Transverse colon (tissue), 4 donors: ENCODE data around the gene RPS23. TPM values are rescaled to one million over a fixed set of nuclear protein-coding genes. Genes with fewer than 3 reads are reported as not detected.
"Not testable (repeated sequence)": the region's sequence is repeated elsewhere in the genome, so short reads cannot be mapped to it uniquely, and the experiment has no call there.

Experiments used
- DNase-seq: peaks from one replicate; pipeline ENCODE4 v3.0.0-alpha.2; 2019
- H3K27ac ChIP-seq, 4 donors: fragments of 200-600 bp; sonication (generic); 2 replicates each; pipeline ENCODE4 v1.5.1; 2016 to 2018; ENCODE audit warnings: inconsistent platforms in 4 of 4
- H3K27me3 ChIP-seq: fragments of 200-600 bp; sonication (generic); 2 replicates; pipeline ENCODE4 v1.5.1; 2017; ENCODE audit warnings: inconsistent platforms
- H3K36me3 ChIP-seq, 4 donors: fragments of 200-600 bp; sonication (generic); 2 replicates each; pipeline ENCODE4 v1.5.1; 2017 to 2019; ENCODE audit warnings: inconsistent platforms in 4 of 4
- H3K4me1 ChIP-seq, 4 donors: fragments of 200-600 bp; sonication (generic); 2 replicates each; pipeline ENCODE4 v1.5.1; 2017 to 2020; ENCODE audit warnings: inconsistent platforms in 4 of 4
- H3K4me3 ChIP-seq, 4 donors: fragments of 200-600 bp; sonication (generic); 1 replicate in 1 of 4; 2 replicates in 3 of 4; pipeline versions ENCODE4 v1.5.1 to v1.6.1; 2017 to 2019; ENCODE audit warnings: inconsistent platforms in 4 of 4
- H3K9me3 ChIP-seq, 2 donors: fragments of 200-600 bp; sonication (generic); 2 replicates each; pipeline ENCODE4 v1.5.1; 2017 to 2019; ENCODE audit warnings: inconsistent platforms in 2 of 2
- EP300 ChIP-seq: sonication (generic); formaldehyde crosslinking; IDR thresholded peaks from one replicate; pipeline ENCODE4 v1.6.1; 2017; ENCODE audit warnings: antibody characterized with exemption, low read depth
- POLR2A ChIP-seq: fragments of 450-650 bp; IDR thresholded peaks from one replicate; pipeline ENCODE4 v1.6.1; 2016; ENCODE audit warnings: antibody characterized with exemption, mild to moderate bottlenecking, moderate library complexity
- POLR2AphosphoS5 ChIP-seq, 3 donors: sonication (generic); formaldehyde crosslinking; IDR thresholded peaks; one replicate each; pipeline ENCODE4 v1.6.1; 2016; ENCODE audit warnings: antibody characterized with exemption in 3 of 3
- WGBS, 2 donors: methylation state at CpG; one replicate each; pipeline ENCODE4 v1.1.5; 2018; ENCODE audit warnings: low coverage in 1 of 2; 5-methylcytosine and 5-hydroxymethylcytosine counted together
- in situ Hi-C, 4 donors: fragments of 200-750 bp; cut with MboI; loops; one replicate each; pipeline versions ENCODE4 v1.15.0 to v1.15.1; 2017; ENCODE audit warnings: low sequenced_read_pairs in 3 of 4, low pct_ligation_motif_present in 1 of 4, low pct_unique_long_range_greater_than_20kb in 1 of 4
- intact Hi-C: fragments of 100-400 bp; cut with DNase I; formaldehyde crosslinking; loops from one replicate; pipeline ENCODE4 v1.15.1; 2023; ENCODE audit warnings: low total_unique reads
- total RNA-seq, 4 donors: library from RNA; depleted of rRNA; stranded (reverse); fragments of >200 nt; gene quantifications; one replicate each; pipeline ENCODE4 v1.1.0, GENCODE V29; 2016
- TF ChIP-seq, protein P1 (sequence below), 5 experiments: fragments of 200-600 bp in 3 of 5; fragments of 450-650 bp in 2 of 5; sonication (generic) in 3 of 5; IDR thresholded peaks; 1 replicate in 2 of 5; 2 replicates in 3 of 5; pipeline ENCODE4 v1.5.1; 2016 to 2017; ENCODE audit warnings: antibody characterized with exemption in 5 of 5, inconsistent platforms in 3 of 5, mild to moderate bottlenecking in 2 of 5, moderate library complexity in 1 of 5

The RPS23 gene
- total RNA-seq, 4 donors from 2014 or later, result 482 to 1,766 (median 1,102) TPM

DNA sequence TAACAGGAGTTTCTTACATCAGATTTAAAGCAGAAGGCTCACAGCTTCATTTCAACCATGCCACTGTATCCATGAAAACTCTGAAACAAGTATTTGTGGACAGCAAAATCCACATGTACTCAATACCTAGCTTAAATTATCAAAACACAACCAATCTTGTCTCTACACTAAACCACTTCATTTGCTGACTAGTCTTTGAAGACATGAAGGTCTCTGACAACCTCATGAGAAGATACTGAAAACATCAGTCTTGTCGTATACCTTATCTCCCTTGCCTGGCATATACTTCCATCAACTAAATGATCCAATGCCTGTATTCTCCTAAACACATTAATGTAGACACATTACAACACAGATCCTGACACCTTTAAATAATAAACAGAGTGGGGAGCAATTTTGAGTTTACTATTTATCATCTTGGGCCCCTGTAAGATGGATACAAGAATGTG, 2.9 kb downstream of the RPS23 start:
- Histone ChIP-seq H3K36me3 (peaks cover 0 to 22% (median 10%) of the 10 kb centered on the region in 4 donors), H3K4me1 (peaks cover 0 to 24% (median 9%) of the 10 kb centered on the region in 4 donors), H3K27me3 (no peaks in the 10 kb centered on the region), H3K9me3 (no peaks in the 10 kb centered on the region), H3K4me3 (no peak overlapping the region), H3K27ac (no peak overlapping the region)
- no peak for DNase-seq
- in situ Hi-C loops, result no loop called here
- intact Hi-C loops, result no loop called here
- WGBS, 2 donors, result 88% methylated on average over 1 of the region's 1 CpG; no CpG with 5 or more reads in 1 of the 2 donors
- TF ChIP-seq, protein P1, sequence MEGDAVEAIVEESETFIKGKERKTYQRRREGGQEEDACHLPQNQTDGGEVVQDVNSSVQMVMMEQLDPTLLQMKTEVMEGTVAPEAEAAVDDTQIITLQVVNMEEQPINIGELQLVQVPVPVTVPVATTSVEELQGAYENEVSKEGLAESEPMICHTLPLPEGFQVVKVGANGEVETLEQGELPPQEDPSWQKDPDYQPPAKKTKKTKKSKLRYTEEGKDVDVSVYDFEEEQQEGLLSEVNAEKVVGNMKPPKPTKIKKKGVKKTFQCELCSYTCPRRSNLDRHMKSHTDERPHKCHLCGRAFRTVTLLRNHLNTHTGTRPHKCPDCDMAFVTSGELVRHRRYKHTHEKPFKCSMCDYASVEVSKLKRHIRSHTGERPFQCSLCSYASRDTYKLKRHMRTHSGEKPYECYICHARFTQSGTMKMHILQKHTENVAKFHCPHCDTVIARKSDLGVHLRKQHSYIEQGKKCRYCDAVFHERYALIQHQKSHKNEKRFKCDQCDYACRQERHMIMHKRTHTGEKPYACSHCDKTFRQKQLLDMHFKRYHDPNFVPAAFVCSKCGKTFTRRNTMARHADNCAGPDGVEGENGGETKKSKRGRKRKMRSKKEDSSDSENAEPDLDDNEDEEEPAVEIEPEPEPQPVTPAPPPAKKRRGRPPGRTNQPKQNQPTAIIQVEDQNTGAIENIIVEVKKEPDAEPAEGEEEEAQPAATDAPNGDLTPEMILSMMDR (IDR thresholded peaks at IDR 0.05), result no peak
- TF ChIP-seq POLR2AphosphoS5 (IDR thresholded peaks at IDR 0.05), result no peak
- TF ChIP-seq POLR2A, result no peak
- no peak for TF ChIP-seq EP300

DNA sequence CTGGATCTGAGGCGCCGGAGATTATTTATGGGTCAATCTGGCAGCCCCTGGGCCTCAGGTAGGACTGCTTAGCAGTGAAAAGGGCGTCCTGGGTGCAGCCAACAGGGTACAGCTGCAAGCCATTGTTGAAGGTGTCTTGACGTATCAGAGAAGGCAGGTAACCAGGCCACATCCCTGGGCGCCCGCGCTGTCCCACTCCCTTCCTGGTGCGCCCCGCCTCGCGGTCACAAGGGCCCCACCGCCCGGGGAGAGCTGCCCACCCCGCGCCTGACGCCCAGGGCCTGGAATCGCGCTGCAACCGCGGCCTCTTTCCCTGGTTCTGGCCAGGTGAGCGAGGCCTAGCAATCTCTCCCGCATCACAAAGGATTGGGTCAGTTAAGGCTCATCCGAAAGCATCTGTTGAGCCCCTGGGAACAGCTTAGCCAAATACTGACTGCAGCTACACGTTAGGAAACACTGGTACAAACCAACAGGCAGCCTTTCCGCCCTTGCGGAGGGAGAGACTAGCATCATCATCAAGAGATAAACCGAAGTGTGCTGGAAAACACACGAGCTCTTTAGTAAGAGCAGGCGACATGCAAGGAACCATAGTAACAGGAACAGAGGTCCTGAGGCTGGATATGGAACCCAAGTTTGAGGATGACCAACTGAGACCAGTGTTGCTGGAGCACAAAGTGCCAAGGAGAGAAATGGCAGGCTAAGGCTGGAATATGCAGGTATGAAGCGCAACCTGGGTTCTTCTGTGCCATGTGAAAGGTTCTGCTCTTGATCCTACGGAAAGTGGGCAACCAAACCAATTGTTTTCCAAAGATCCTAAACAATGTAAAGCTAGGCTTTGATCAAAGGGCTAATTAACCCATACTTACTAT, 3.6 kb downstream of the RPS23 start:
- intact Hi-C loops, result no loop called here
- 89 to 96% methylated on average over 3 to 31 of the region's 31 CpGs for WGBS, 2 donors
- Histone ChIP-seq H3K9me3 (no peaks in the 10 kb centered on the region), H3K4me3 (no peak overlapping the region), H3K27me3 (no peaks in the 10 kb centered on the region), H3K36me3 (peaks cover 0 to 22% (median 10%) of the 10 kb centered on the region in 4 donors), H3K4me1 (peaks cover 0 to 21% (median 9%) of the 10 kb centered on the region in 4 donors), H3K27ac (no peak overlapping the region)
- TF ChIP-seq EP300 (no peak), POLR2AphosphoS5 (IDR thresholded peaks at IDR 0.05) (no peak), POLR2A (no peak)
- TF ChIP-seq, protein P1 (IDR thresholded peaks at IDR 0.05), result no peak
- in situ Hi-C loops, result no loop called here
- no peak for DNase-seq

DNA sequence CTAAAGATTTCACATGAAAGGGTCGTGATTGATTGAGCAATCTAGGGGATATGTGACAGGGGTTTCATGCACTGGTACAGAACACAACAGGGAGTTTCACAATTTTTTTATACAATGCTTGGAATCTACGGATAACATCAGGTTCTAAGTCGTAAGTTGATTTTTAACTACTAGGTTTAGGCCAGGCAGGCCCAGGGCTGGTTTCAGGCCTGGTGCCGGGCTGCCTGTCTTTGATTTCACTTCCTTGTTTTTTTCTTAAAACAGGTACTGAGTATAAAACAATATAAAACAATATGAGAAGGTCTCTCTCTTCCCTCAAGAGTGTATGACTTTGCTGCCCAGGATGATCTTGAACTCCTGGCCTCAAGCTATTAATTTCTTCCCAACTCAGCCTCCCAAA, 4.7 kb downstream of the RPS23 start:
- WGBS, 2 donors, result 80 to 82% methylated on average over 4 of the region's 4 CpGs
- intact Hi-C loops, H3K9me3 ChIP-seq, DNase-seq, H3K27me3 ChIP-seq, H3K27ac ChIP-seq, H3K4me3 ChIP-seq, in situ Hi-C loops: not testable (repeated sequence)
- peaks cover 0 to 22% (median 10%) of the 10 kb centered on the region in 4 donors for H3K36me3 ChIP-seq
- peaks cover 0 to 14% (median 4%) of the 10 kb centered on the region in 4 donors for H3K4me1 ChIP-seq

DNA sequence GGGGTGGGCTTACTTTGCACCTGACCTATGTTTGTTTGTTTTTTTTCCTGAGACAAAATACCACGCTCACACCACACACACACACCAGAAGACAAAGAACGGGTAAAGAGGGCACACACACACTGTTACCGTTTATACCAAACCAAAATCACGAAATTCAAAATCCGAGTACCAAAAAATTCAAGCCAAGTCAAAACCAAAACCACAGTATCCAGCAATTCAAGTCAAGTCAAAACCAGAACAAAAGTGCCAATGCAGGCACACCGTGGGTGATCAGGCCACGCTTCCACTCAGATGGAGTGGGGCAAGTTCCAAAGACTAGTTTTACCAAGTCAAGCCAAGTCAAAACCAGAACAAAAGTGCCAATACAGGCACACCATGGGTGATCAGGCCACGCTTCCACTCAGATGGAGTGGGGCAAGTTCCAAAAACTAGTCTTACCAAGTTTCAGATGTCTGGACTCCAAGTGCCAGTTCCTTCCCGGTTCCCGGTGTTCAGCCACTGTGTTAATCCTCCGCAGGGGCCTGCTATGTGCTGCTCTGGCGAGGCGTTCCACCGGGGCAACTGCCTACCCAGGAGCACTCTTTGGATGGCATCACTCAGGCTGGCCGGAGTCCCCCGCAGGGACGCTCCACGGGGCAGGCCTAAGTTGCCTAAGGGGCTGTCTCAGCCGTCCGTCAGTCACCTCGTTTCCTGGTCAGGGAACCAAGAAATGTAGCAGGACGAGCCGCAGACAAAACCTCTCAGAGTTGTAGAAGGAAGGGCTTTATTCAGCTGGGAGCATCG, 5.4 kb downstream of the RPS23 start:
- 81 to 91% methylated on average over 10 to 22 of the region's 24 CpGs for WGBS, 2 donors
- H3K9me3 ChIP-seq, H3K27me3 ChIP-seq, H3K27ac ChIP-seq, H3K4me3 ChIP-seq, in situ Hi-C loops, intact Hi-C loops, DNase-seq: not testable (repeated sequence)
- Histone ChIP-seq H3K4me1 (peaks cover 0 to 14% (median 4%) of the 10 kb centered on the region in 4 donors), H3K36me3 (peaks cover 0 to 22% (median 10%) of the 10 kb centered on the region in 4 donors)

DNA sequence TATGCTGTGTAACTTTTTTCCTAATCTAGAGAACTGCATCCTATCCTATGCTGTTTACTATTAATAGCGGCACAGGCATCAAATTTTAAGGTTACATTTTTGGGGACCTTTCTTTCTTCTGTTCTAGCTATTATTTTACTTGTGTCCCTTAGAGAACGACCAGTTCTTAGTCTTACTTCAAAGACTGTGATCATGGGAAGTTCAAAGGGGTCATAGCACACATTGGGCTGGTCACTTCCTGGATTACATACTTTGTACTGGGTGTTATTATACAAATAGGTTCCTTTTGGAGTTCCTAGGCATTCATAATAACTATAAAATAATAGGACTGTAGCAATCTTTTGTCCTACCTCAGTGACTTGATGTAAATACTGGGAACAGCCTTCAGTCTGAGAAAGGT, 8.8 kb downstream of the RPS23 start:
- H3K4me1 ChIP-seq, H3K36me3 ChIP-seq, intact Hi-C loops, H3K9me3 ChIP-seq, in situ Hi-C loops, H3K27me3 ChIP-seq, H3K27ac ChIP-seq, H3K4me3 ChIP-seq, DNase-seq: not testable (repeated sequence)
- 80 to 92% methylated on average over 2 of the region's 2 CpGs for WGBS, 2 donors

DNA sequence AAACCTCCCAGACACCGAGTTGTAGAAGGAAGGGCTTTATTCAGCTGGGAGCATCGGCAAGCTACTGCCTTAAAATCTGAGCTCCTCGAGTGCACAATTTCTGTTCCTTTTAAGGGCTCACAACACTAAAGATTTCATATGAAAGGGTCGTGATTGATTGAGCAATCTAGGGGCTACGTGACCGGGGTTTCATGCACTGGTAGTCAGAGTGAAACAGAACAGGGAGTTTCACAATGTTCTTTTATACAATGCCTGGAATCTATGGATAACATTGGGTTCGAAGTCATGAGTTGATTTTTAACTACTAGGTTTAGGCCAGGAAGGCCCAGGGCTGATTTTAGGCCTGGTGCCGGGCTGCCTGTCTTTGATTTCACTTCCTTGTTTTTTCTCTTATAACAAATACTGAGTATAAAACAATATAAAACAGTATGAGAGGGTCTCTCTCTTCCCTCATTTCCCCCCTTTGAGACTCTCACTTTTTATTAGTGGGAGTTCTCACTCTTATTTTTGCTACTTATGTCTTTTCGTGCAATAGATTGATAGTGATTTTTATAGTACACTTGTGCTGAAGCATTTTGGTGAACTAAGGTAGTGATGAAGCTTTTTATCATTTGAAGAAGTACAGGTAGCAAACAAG, 10.7 kb downstream of the RPS23 start:
- DNase-seq, intact Hi-C loops, in situ Hi-C loops, H3K36me3 ChIP-seq, H3K9me3 ChIP-seq, H3K4me3 ChIP-seq, H3K27ac ChIP-seq, H3K4me1 ChIP-seq, H3K27me3 ChIP-seq: not testable (repeated sequence)
- 91 to 100% methylated on average over 3 to 9 of the region's 9 CpGs for WGBS, 2 donors
